A549 (cell line): ENCODE measurements around the gene CGRRF1. TPM values are rescaled to one million over a fixed set of nuclear protein-coding genes. Genes with fewer than 3 reads are reported as not detected.

ENCODE experiments used
- ATAC-seq, 2 experiments: fragments of 200-7000 bp in 1 of 2; fragments of >200 bp in 1 of 2; cut with Nextera tagmentation in 1 of 2; cut with Tn5 transposase in 1 of 2; 3 replicates each; pipeline versions ENCODE4 v1.8.0 to v1.9.1; 2018 to 2020; ENCODE audit warnings: mild to moderate bottlenecking in 1 of 2, moderate library complexity in 1 of 2
- CTCF ChIA-PET: fragments of 300-600 bp; sonication (Branson Sonifier 250); formaldehyde crosslinking; extraction: SDS; loops from one replicate; lab custom pipeline; 2021; ENCODE audit warnings: antibody characterized with exemption, inconsistent platforms; lab: Yijun Ruan, JAX
- POLR2A ChIA-PET: fragments of 350-600 bp; formaldehyde crosslinking; extraction: SDS; loops from one replicate; lab custom pipeline; 2021; ENCODE audit warnings: antibody characterized with exemption, inconsistent platforms; lab: Yijun Ruan, JAX
- DNase-seq, 2 experiments: peaks; one replicate each; pipeline versions ENCODE4 v3.0.0 to v3.0.0-alpha.2; 2011 to 2016; ENCODE audit warnings: low read depth in 1 of 2, low spot score in 1 of 2
- FAIRE-seq: peaks from 2 replicates; lab custom pipeline; 2011; peaks lifted over from hg19 to GRCh38; lab: Jason Lieb, UNC
- H3K27ac ChIP-seq, 2 experiments: fragments of >200 bp; sonication (Bioruptor Twin); formaldehyde crosslinking; 3 replicates each; pipeline ENCODE4 v1.5.1; 2016 to 2017
- H3K4me1 ChIP-seq: fragments of >200 bp; sonication (Bioruptor Twin); formaldehyde crosslinking; 3 replicates; pipeline ENCODE4 v1.6.1; 2016
- H3K4me2 ChIP-seq: fragments of >200 bp; sonication (Bioruptor Twin); formaldehyde crosslinking; 3 replicates; pipeline ENCODE4 v1.6.1; 2016
- H3K4me3 ChIP-seq: fragments of >200 bp; sonication (Bioruptor Twin); formaldehyde crosslinking; 3 replicates; pipeline ENCODE4 v1.5.1; 2016
- H3K9me3 ChIP-seq: fragments of >200 bp; sonication (Bioruptor Twin); formaldehyde crosslinking; 3 replicates; pipeline ENCODE4 v1.6.1; 2016
- ATOH8 ChIP-seq: fragments of 250-450 bp; sonication (Bioruptor Pico); IDR thresholded peaks from 2 replicates; pipeline ENCODE4 v1.5.0; 2020; ENCODE audit warnings: low read depth, mild to moderate bottlenecking, moderate library complexity
- BHLHE40 ChIP-seq: IDR thresholded peaks from 2 replicates; pipeline ENCODE4 v1.6.1; 2012; ENCODE audit warnings: low read depth, low read length, inconsistent platforms
- CHD4 ChIP-seq: fragments of 200-600 bp; sonication (generic); IDR thresholded peaks from 2 replicates; pipeline ENCODE4 v1.6.1; 2016; ENCODE audit warnings: antibody characterized with exemption, mild to moderate bottlenecking, borderline replicate concordance
- GATA3 ChIP-seq: IDR thresholded peaks from 2 replicates; pipeline ENCODE4 v1.6.1; 2012; ENCODE audit warnings: borderline replicate concordance
- HOXA7 ChIP-seq: fragments of 250-450 bp; sonication (Bioruptor Pico); IDR thresholded peaks from 2 replicates; pipeline ENCODE4 v1.5.0; 2020; ENCODE audit warnings: mild to moderate bottlenecking, moderate library complexity
- JUNB ChIP-seq: fragments of >200 bp; sonication (Bioruptor Twin); formaldehyde crosslinking; IDR thresholded peaks from 2 replicates; pipeline ENCODE4 v1.6.1; 2016
- KDM5A ChIP-seq: fragments of 200-600 bp; sonication (generic); IDR thresholded peaks from 2 replicates; pipeline ENCODE4 v1.6.1; 2016; ENCODE audit warnings: antibody characterized with exemption, mild to moderate bottlenecking
- MAFK ChIP-seq: fragments of 450-650 bp; IDR thresholded peaks from 2 replicates; pipeline ENCODE4 v1.6.1; 2014; ENCODE audit not compliant: partially characterized antibody
- MAZ ChIP-seq: fragments of 150-350 bp; IDR thresholded peaks from 2 replicates; pipeline ENCODE4 v1.6.1; 2014; ENCODE audit warnings: antibody characterized with exemption, low read depth, low read length, borderline replicate concordance
- NFE2L2 ChIP-seq: fragments of 150-350 bp; conservative IDR thresholded peaks from 2 replicates; pipeline ENCODE4 v1.6.1; 2014; ENCODE audit warnings: low read length
- NR3C1 ChIP-seq: fragments of >200 bp; sonication (Bioruptor Twin); formaldehyde crosslinking; IDR thresholded peaks from 3 replicates; pipeline ENCODE4 v1.6.1; 2017
- RCOR1 ChIP-seq: fragments of 150-350 bp; IDR thresholded peaks from 2 replicates; pipeline ENCODE4 v1.6.1; 2014; ENCODE audit warnings: antibody characterized with exemption, low read length, low read depth
- RFX5 ChIP-seq: fragments of 450-650 bp; IDR thresholded peaks from 2 replicates; pipeline ENCODE4 v1.7.1; 2014; ENCODE audit warnings: antibody characterized with exemption, mild to moderate bottlenecking, moderate library complexity
- SMC3 ChIP-seq: fragments of >200 bp; sonication (Bioruptor Twin); formaldehyde crosslinking; IDR thresholded peaks from 3 replicates; pipeline ENCODE4 v1.6.1; 2018; ENCODE audit warnings: inconsistent platforms
- WGBS: methylation state at CpG from one replicate; pipeline ENCODE4 v1.1.6; 2017; ENCODE audit errors: missing lambda C conversion rate; 5-methylcytosine and 5-hydroxymethylcytosine counted together
- polyA plus RNA-seq, 4 experiments: library from polyadenylated mRNA; depleted of rRNA in 3 of 4; stranded (reverse); fragments of >200 nt; fragmentation: RNase III in 1 of 4; extraction: RNeasy Plus Mini Kit Qiagen cat#74134 plus additional on column Dnase treatment in 1 of 4; gene quantifications; 2 replicates in 3 of 4; 3 replicates in 1 of 4; pipeline ENCODE4 v1.2.3, GENCODE V29; 2011 to 2017
- TF ChIP-seq, protein P1 (sequence below): fragments of >200 bp; sonication (Bioruptor Twin); formaldehyde crosslinking; IDR thresholded peaks from 3 replicates; pipeline ENCODE4 v1.6.1; 2016
- TF ChIP-seq, protein P2 (sequence below): fragments of 450-650 bp; IDR thresholded peaks from 2 replicates; pipeline ENCODE4 v1.6.1; 2014; ENCODE audit warnings: antibody characterized with exemption
- TF ChIP-seq, protein P3 (sequence below): fragments of 200-600 bp; sonication (generic); IDR thresholded peaks from 2 replicates; pipeline ENCODE4 v1.6.1; 2016; ENCODE audit warnings: antibody characterized with exemption, mild to moderate bottlenecking, moderate library complexity

Gene CGRRF1
- polyA plus RNA-seq, 2 of the 4 experiments (the other 2 are of a cell fraction): 15.8 to 35.4 TPM

DNA sequence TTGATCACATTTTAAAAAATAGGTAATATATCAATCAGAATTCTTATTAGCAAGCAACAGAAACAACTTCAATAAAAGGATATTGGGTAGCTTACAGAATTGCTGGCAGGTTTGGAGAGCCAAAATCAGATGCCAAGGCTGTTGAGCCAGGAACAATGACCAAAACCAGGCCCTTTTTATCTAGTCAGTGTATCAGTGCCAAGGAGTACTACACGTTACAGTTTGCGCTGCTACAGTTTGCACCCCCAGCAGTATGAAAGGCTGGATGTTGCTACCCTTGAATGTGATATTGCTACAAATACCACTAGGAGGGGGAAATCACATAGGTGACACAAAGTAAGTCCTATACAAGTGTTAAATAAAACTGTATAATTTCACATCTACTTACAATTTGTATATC is 19.3 kb downstream of the CGRRF1 start (continued):
- no peak for TF ChIP-seq ATOH8 (CRISPR knock-in tag)
- no peak for TF ChIP-seq RCOR1
- TF ChIP-seq SMC3: no peak

DNA sequence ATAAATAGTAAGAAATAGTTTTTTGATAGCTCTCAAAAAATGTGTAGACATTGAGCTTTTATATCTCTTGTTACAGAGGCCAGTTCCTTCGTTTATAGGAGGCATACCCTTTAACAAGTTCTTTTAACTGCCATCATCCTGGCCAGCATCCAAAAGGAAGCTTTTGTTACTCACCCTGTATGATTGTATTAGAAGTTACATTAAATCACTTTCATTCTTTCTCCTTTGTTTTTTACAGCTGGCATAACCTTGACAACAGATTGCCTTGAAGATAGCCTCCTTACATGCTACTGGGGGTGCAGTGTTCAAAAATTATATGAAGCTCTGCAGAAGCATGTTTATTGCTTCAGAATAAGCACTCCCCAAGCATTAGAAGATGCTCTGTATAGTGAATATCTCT is 20.1 kb downstream of the CGRRF1 start:
- Histone ChIP-seq H3K9me3 (no peaks in the 10 kb centered on the region), H3K4me2 (no peak overlapping the region), H3K27ac (no peak overlapping the region), H3K4me1 (no peaks in the 10 kb centered on the region), H3K4me3 (no peak overlapping the region)
- ChIA-PET CTCF (interaction anchor here (1.3 to 1.6 kb wide), 3 partner anchors 243 to 276 kb away, joined by 4 read pairs; no protein-coding TSS in a partner anchor), POLR2A (interaction anchor here (1.1 kb wide), 1 partner anchor 20 kb away, joined by 4 read pairs; the partner anchor contains the start of gene CGRRF1)
- ATAC-seq (no peak), DNase-seq (no peak), FAIRE-seq (peak; percentile 61)
- 32% methylated on average over 1 of the region's 1 CpG for WGBS
- no peak for TF ChIP-seq HOXA7
- TF ChIP-seq MAZ: no peak
- TF ChIP-seq, protein P1, sequence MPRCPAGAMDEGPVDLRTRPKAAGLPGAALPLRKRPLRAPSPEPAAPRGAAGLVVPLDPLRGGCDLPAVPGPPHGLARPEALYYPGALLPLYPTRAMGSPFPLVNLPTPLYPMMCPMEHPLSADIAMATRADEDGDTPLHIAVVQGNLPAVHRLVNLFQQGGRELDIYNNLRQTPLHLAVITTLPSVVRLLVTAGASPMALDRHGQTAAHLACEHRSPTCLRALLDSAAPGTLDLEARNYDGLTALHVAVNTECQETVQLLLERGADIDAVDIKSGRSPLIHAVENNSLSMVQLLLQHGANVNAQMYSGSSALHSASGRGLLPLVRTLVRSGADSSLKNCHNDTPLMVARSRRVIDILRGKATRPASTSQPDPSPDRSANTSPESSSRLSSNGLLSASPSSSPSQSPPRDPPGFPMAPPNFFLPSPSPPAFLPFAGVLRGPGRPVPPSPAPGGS: no peak
- TF ChIP-seq RCOR1: no peak

DNA sequence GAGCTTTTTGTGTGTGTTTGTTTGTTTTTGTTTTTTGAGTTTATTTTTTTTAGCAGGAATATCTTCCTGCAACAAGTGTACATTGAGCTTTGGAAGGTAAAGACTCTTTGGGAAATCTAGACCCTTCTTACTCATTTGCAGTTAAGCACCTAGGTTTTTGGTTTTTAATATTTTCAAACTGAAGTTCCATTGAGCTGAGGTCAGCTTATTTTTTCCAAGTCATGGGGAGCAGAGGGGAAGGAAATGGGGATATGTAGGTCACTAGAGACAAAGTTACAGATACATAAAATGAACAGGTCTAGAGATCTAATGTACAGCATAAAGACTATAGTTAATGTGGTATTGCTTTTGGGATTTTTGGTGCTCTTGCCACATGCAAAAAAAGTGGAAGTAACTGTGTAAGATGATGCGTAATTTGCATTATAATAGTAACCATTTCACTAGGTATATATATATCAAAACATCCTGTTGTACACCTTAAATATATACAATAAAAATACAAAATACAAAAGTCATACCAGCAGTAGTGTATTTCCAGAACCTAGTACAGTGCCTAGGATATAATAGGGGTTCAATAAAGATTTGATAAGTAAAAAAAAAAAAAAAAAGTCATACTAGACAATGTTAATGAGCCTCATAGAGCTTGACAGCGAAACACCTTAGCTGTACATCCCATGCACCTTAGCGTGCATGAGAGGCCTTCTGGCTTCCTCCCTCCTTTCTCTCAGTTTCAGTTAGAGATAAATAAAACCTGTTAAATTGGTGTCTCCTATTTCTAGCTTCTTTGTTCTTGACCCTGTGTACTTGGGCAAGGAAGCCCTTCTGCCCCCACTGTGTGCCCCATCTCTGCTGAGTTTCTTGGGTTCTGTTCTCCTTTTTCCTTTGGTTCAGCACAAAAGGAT is 22.7 kb downstream of the CGRRF1 start:
- no peak overlapping the region for H3K4me3 ChIP-seq
- WGBS: 97% methylated on average over 3 of the region's 3 CpGs
- CTCF ChIA-PET: interaction anchor here (0.6 to 1.4 kb wide), 5 partner anchors 23 to 273 kb away, joined by 3 to 5 read pairs (median 4); partner anchors contain the start of gene CGRRF1

DNA sequence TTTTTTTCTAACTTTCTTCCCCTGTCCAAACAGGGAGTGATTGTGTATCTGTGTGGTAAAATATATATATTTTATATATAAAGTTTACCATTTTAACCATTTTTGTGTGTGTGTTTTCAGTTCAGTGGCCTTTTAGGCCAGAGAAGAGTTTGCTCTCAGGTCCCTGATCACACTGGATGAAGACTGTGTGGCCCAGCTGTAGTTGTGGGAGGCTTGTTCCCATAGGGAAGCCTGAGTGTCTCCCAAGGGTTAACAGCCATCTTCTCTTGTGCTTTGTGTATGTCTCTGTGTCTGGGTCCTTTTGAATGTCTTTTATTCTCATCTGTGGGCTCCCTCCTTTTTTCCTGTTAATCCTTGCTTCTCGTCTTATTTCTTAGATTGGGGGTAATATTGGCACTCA is 23.4 kb downstream of the CGRRF1 start:
- Histone ChIP-seq H3K9me3 (no peaks in the 10 kb centered on the region), H3K4me1 (peaks cover 9% of the 10 kb centered on the region; the same call in 1 of the 3 replicates), H3K4me3 (no peak overlapping the region), H3K4me2 (no peak overlapping the region), H3K27ac (no peak overlapping the region)
- ChIA-PET POLR2A (no interaction called here), CTCF (interaction anchor here (0.6 to 1.4 kb wide), 3 partner anchors 229 to 272 kb away, joined by 3 to 4 read pairs (median 4); no protein-coding TSS in a partner anchor)
- WGBS: 93% methylated on average over 1 of the region's 1 CpG
- TF ChIP-seq CHD4: no peak
- no peak for TF ChIP-seq JUNB
- TF ChIP-seq HOXA7: no peak
- TF ChIP-seq, protein P2, sequence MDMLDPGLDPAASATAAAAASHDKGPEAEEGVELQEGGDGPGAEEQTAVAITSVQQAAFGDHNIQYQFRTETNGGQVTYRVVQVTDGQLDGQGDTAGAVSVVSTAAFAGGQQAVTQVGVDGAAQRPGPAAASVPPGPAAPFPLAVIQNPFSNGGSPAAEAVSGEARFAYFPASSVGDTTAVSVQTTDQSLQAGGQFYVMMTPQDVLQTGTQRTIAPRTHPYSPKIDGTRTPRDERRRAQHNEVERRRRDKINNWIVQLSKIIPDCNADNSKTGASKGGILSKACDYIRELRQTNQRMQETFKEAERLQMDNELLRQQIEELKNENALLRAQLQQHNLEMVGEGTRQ: no peak
- FAIRE-seq (no peak), DNase-seq (no peak), ATAC-seq (no peak)

More for the DNA sequence above, 22.7 kb downstream of the CGRRF1 start:
- no peaks in the 10 kb centered on the region for H3K9me3 ChIP-seq
- DNase-seq: no peak
- no peak for TF ChIP-seq NR3C1
- peak; percentile 86 for TF ChIP-seq MAFK
- TF ChIP-seq, protein P3, sequence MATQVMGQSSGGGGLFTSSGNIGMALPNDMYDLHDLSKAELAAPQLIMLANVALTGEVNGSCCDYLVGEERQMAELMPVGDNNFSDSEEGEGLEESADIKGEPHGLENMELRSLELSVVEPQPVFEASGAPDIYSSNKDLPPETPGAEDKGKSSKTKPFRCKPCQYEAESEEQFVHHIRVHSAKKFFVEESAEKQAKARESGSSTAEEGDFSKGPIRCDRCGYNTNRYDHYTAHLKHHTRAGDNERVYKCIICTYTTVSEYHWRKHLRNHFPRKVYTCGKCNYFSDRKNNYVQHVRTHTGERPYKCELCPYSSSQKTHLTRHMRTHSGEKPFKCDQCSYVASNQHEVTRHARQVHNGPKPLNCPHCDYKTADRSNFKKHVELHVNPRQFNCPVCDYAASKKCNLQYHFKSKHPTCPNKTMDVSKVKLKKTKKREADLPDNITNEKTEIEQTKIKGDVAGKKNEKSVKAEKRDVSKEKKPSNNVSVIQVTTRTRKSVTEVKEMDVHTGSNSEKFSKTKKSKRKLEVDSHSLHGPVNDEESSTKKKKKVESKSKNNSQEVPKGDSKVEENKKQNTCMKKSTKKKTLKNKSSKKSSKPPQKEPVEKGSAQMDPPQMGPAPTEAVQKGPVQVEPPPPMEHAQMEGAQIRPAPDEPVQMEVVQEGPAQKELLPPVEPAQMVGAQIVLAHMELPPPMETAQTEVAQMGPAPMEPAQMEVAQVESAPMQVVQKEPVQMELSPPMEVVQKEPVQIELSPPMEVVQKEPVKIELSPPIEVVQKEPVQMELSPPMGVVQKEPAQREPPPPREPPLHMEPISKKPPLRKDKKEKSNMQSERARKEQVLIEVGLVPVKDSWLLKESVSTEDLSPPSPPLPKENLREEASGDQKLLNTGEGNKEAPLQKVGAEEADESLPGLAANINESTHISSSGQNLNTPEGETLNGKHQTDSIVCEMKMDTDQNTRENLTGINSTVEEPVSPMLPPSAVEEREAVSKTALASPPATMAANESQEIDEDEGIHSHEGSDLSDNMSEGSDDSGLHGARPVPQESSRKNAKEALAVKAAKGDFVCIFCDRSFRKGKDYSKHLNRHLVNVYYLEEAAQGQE: no peak
- TF ChIP-seq NFE2L2: no peak
- no peak for TF ChIP-seq GATA3
- no peak for TF ChIP-seq KDM5A
- no peak for TF ChIP-seq RFX5
- TF ChIP-seq BHLHE40: no peak
- TF ChIP-seq, all 56 proteins: peak for 1
- no peak overlapping the region for H3K27ac ChIP-seq
- ATAC-seq (no peak), FAIRE-seq (no peak)
- no peak overlapping the region for H3K4me2 ChIP-seq
- peaks cover 4% of the 10 kb centered on the region; the same call in 1 of the 3 replicates for H3K4me1 ChIP-seq
- POLR2A ChIA-PET: no interaction called here
